GM23338 (cell line): ENCODE data around the gene NEO1. TPM values are rescaled to one million over a fixed set of nuclear protein-coding genes. Genes with fewer than 3 reads are reported as not detected.
"Not testable (repeated sequence)": the region's sequence is repeated elsewhere in the genome, so short reads cannot be mapped to it uniquely, and the experiment has no call there.

ENCODE experiments used
- ATAC-seq: fragments of 200-7000 bp; cut with Tn5 transposase; 3 replicates; pipeline ENCODE4 v1.9.1; 2020
- DNase-seq: peaks from one replicate; pipeline ENCODE4 v3.0.0-alpha.2; 2015; ENCODE audit warnings: low spot score
- H2AFZ ChIP-seq: fragments of 200-600 bp; sonication (generic); 2 replicates; pipeline ENCODE4 v1.8.0; 2016; ENCODE audit warnings: antibody characterized with exemption, mild to moderate bottlenecking, moderate library complexity
- H3F3A ChIP-seq: fragments of 200-600 bp; sonication (generic); replicated peaks from 2 replicates; pipeline ENCODE4 v1.8.0; 2017; ENCODE audit warnings: antibody characterized with exemption, mixed run types, low read depth
- H3K27ac ChIP-seq: fragments of 200-600 bp; sonication (generic); 2 replicates; pipeline ENCODE4 v1.6.1; 2016; ENCODE audit warnings: low read depth
- H3K27me3 ChIP-seq: fragments of 200-600 bp; sonication (generic); 2 replicates; pipeline ENCODE4 v1.8.0; 2016; ENCODE audit warnings: mild to moderate bottlenecking, mixed run types, moderate library complexity; ENCODE audit not compliant: insufficient read depth
- H3K36me3 ChIP-seq: fragments of 200-600 bp; sonication (generic); 2 replicates; pipeline ENCODE4 v1.8.0; 2016; ENCODE audit warnings: mild to moderate bottlenecking; ENCODE audit not compliant: insufficient read depth
- H3K4me1 ChIP-seq: fragments of 200-600 bp; sonication (generic); 2 replicates; pipeline ENCODE4 v1.8.0; 2016; ENCODE audit warnings: mild to moderate bottlenecking, moderate library complexity; ENCODE audit not compliant: insufficient read depth
- H3K4me2 ChIP-seq: fragments of 200-600 bp; sonication (generic); 2 replicates; pipeline ENCODE4 v1.7.1; 2017; ENCODE audit warnings: mixed run types
- H3K4me3 ChIP-seq: fragments of 200-600 bp; sonication (generic); 2 replicates; pipeline ENCODE4 v1.6.1; 2016; ENCODE audit warnings: mixed run types
- H3K79me2 ChIP-seq: fragments of 200-600 bp; sonication (generic); replicated peaks from 2 replicates; pipeline ENCODE4 v1.8.0; 2017; ENCODE audit warnings: mild to moderate bottlenecking; ENCODE audit not compliant: insufficient read depth
- H3K9me2 ChIP-seq: fragments of 200-600 bp; sonication (generic); 2 replicates; pipeline ENCODE4 v1.8.0; 2017; ENCODE audit not compliant: insufficient read depth
- H4K20me1 ChIP-seq: fragments of 200-600 bp; sonication (generic); replicated peaks from 2 replicates; pipeline ENCODE4 v1.8.0; 2017; ENCODE audit warnings: mild to moderate bottlenecking; ENCODE audit not compliant: insufficient read depth
- H3K27ac Mint-ChIP-seq: 2 replicates; pipeline ENCODE4 v1.8.0; 2020; ENCODE audit warnings: inconsistent platforms, mild to moderate bottlenecking, moderate library complexity, mixed read lengths
- H3K27me3 Mint-ChIP-seq: 3 replicates; pipeline ENCODE4 v1.8.0; 2022; ENCODE audit warnings: low read depth, mild to moderate bottlenecking, moderate library complexity, mixed read lengths, inconsistent platforms; ENCODE audit not compliant: insufficient read depth, poor library complexity
- H3K36me3 Mint-ChIP-seq: 3 replicates; pipeline ENCODE4 v1.8.0; 2021; ENCODE audit warnings: low read depth, mild to moderate bottlenecking, inconsistent platforms, moderate library complexity, mixed read lengths
- H3K4me1 Mint-ChIP-seq: 3 replicates; pipeline ENCODE4 v1.8.0; 2020; ENCODE audit warnings: mild to moderate bottlenecking, inconsistent platforms, mixed read lengths
- H3K4me3 Mint-ChIP-seq: 3 replicates; pipeline ENCODE4 v1.8.0; 2021; ENCODE audit warnings: moderate library complexity, mild to moderate bottlenecking, inconsistent platforms, mixed read lengths
- H3K9me3 Mint-ChIP-seq: 3 replicates; pipeline ENCODE4 v1.8.0; 2020; ENCODE audit warnings: moderate library complexity, mild to moderate bottlenecking, inconsistent platforms, mixed read lengths
- CREB1 ChIP-seq: fragments of 250-450 bp; sonication (Bioruptor Pico); IDR thresholded peaks from 2 replicates; pipeline ENCODE4 v1.5.0; 2020; ENCODE audit warnings: low read depth, mild to moderate bottlenecking, moderate library complexity
- CTCF ChIP-seq, 2 experiments: fragments of 200-600 bp in 1 of 2; sonication (generic) in 1 of 2; conservative IDR thresholded peaks; 2 replicates each; pipeline versions ENCODE4 v1.5.1 to v1.6.1; 2016 to 2017; ENCODE audit warnings: antibody characterized with exemption in 2 of 2, low read depth in 2 of 2, mild to moderate bottlenecking in 2 of 2, moderate library complexity in 1 of 2
- EZH2phosphoT487 ChIP-seq: fragments of 200-600 bp; sonication (generic); IDR thresholded peaks from one replicate; pipeline ENCODE4 v1.8.1; 2018; ENCODE audit warnings: antibody characterized with exemption; ENCODE audit not compliant: unreplicated experiment
- NANOG ChIP-seq: IDR thresholded peaks from 2 replicates; pipeline ENCODE4 v1.6.1; 2016; ENCODE audit warnings: antibody characterized with exemption, borderline replicate concordance
- POLR2AphosphoS5 ChIP-seq: IDR thresholded peaks from 2 replicates; pipeline ENCODE4 v1.6.1; 2016; ENCODE audit warnings: antibody characterized with exemption, low read depth
- REST ChIP-seq: IDR thresholded peaks from one replicate; pipeline ENCODE4 v1.6.1; 2018; ENCODE audit warnings: antibody characterized with exemption; ENCODE audit not compliant: unreplicated experiment
- STAT1 ChIP-seq: IDR thresholded peaks from one replicate; pipeline ENCODE4 v1.6.1; 2016; ENCODE audit warnings: antibody characterized with exemption; ENCODE audit not compliant: unreplicated experiment
- ZNF114 ChIP-seq: fragments of 250-450 bp; sonication (Bioruptor Pico); IDR thresholded peaks from 2 replicates; pipeline ENCODE4 v1.5.0; 2020; ENCODE audit warnings: mild to moderate bottlenecking, moderate library complexity
- ZNF331 ChIP-seq: fragments of 250-450 bp; sonication (Bioruptor Pico); IDR thresholded peaks from 2 replicates; pipeline ENCODE4 v1.5.0; 2020; ENCODE audit warnings: low read depth, mild to moderate bottlenecking, moderate library complexity
- ZNF462 ChIP-seq: fragments of 250-450 bp; sonication (Bioruptor Pico); IDR thresholded peaks from 2 replicates; pipeline ENCODE4 v1.5.0; 2020; ENCODE audit warnings: mild to moderate bottlenecking, moderate library complexity
- polyA plus RNA-seq: library from polyadenylated mRNA; unstranded; fragments of >200 nt; fragmentation: Nextera tagmentation; extraction: Ambion mirVana; gene quantifications from 2 replicates; pipeline ENCODE4 v1.2.1, GENCODE V29; 2016
- total RNA-seq: library from RNA; depleted of rRNA; stranded (reverse); fragments of >200 nt; shearing (Covaris generic); gene quantifications from 2 replicates; pipeline ENCODE4 v1.2.3, GENCODE V29; 2014

NEO1 gene
- total and polyA plus RNA-seq, 2 experiments from 2014 or later, result 8.4 to 45.8 TPM

- TF ChIP-seq ZNF462 (CRISPR knock-in tag) (no peak), ZNF331 (CRISPR knock-in tag) (no peak)
These were observed 113.2 kb downstream of the NEO1 start (continued) for GRCh38 chr15:73165435-73165834.

GRCh38 chr15:73165844-73166243, 113.6 kb downstream of the NEO1 start:
- Mint-ChIP-seq H3K4me1 (peaks cover 11% of the 10 kb centered on the region), H3K9me3 (peaks cover 22% of the 10 kb centered on the region), H3K36me3 (peaks cover 27% of the 10 kb centered on the region), H3K27ac (peak overlapping the region; percentile 42; the same call in 1 of the 2 replicates), H3K4me3 (no peak overlapping the region), H3K27me3 (peaks cover 1% of the 10 kb centered on the region)
- Histone ChIP-seq H3K36me3 (no peaks in the 10 kb centered on the region), H3K9me2 (peaks cover 5% of the 10 kb centered on the region; the same call in 1 of the 2 replicates), H3K79me2 (no peaks in the 10 kb centered on the region; the same call in 1 of the 2 replicates), H3K27me3 (no peaks in the 10 kb centered on the region), H3K4me2 (no peak overlapping the region), H3K4me1 (peaks cover 14% of the 10 kb centered on the region), H4K20me1 (no peaks in the 10 kb centered on the region), H3K4me3 (no peak overlapping the region), H2AFZ (no peak overlapping the region), H3F3A (no peaks in the 10 kb centered on the region), H3K27ac (no peak overlapping the region)
- DNase-seq (no peak), ATAC-seq (no peak)
- TF ChIP-seq EZH2phosphoT487 (no peak), ZNF331 (CRISPR knock-in tag) (no peak), REST (no peak), POLR2AphosphoS5 (no peak), NANOG (no peak), CTCF (conservative IDR thresholded peaks at IDR 0.05; ENCODE audit: low read depth in 2 of 2) (no peak), CREB1 (CRISPR knock-in tag) (no peak), ZNF114 (CRISPR knock-in tag) (no peak), STAT1 (no peak)

- H3K9me3 Mint-ChIP-seq, result peaks cover 22% of the 10 kb centered on the region
- H3F3A ChIP-seq, H3K27me3 Mint-ChIP-seq, H3K4me2 ChIP-seq, H3K79me2 ChIP-seq, H3K4me3 Mint-ChIP-seq, H2AFZ ChIP-seq, H3K27me3 ChIP-seq, ATAC-seq, H3K27ac Mint-ChIP-seq, H4K20me1 ChIP-seq, H3K27ac ChIP-seq, H3K4me3 ChIP-seq, H3K36me3 ChIP-seq, DNase-seq, H3K9me2 ChIP-seq: not testable (repeated sequence)
- H3K36me3 Mint-ChIP-seq, result peaks cover 27% of the 10 kb centered on the region
- H3K4me1 Mint-ChIP-seq, result peaks cover 11% of the 10 kb centered on the region
- H3K4me1 ChIP-seq, result peaks cover 14% of the 10 kb centered on the region
These were observed 114.4 kb downstream of the NEO1 start for GRCh38 chr15:73166711-73167110.
